HG02623 (cell line): ENCODE measurements around the gene PPM1L.
"Not testable (repeated sequence)": the region's sequence is repeated elsewhere in the genome, so short reads cannot be mapped to it uniquely, and the experiment has no call there.

Source experiments
- ATAC-seq: cut with Tn5 transposase; IDR thresholded peaks from one replicate; pipeline ENCODE4 v1.9.1; 2021; ENCODE audit warnings: moderate library complexity; ENCODE audit not compliant: unreplicated experiment

The PPM1L gene

GRCh38 chr3:160755776-160756304 is at the start of gene PPM1L:
TSS of gene PPM1L (plus strand) at chr3:160756231.
- peak; percentile 38 for ATAC-seq

- peak; percentile 74 for ATAC-seq
These were observed 48.7 kb upstream of the PPM1L start for GRCh38 chr3:160707187-160707794.

- ATAC-seq: no peak
These were observed 46.4 kb upstream of the PPM1L start for GRCh38 chr3:160709477-160710182.

- not testable (repeated sequence) for ATAC-seq
These were observed 42.9 kb upstream of the PPM1L start for GRCh38 chr3:160713144-160713543.

- no peak for ATAC-seq
These were observed 36.3 kb upstream of the PPM1L start for GRCh38 chr3:160719710-160720109.

- ATAC-seq: peak; percentile 72
These were observed 35.8 kb upstream of the PPM1L start for GRCh38 chr3:160720123-160720746.

GRCh38 chr3:160722331-160722730 is 33.7 kb upstream of the PPM1L start:
- no peak for ATAC-seq

- no peak for ATAC-seq
These were observed 30.7 kb upstream of the PPM1L start for GRCh38 chr3:160725338-160725737.

GRCh38 chr3:160735826-160736225 is 20.2 kb upstream of the PPM1L start:
- no peak for ATAC-seq

- no peak for ATAC-seq
These were observed 18.0 kb upstream of the PPM1L start for GRCh38 chr3:160738048-160738447.

- no peak for ATAC-seq
These were observed 17.0 kb upstream of the PPM1L start for GRCh38 chr3:160739079-160739478.

- no peak for ATAC-seq
These were observed 9.1 kb upstream of the PPM1L start for GRCh38 chr3:160746976-160747375.

- no peak for ATAC-seq
These were observed 8.6 kb upstream of the PPM1L start for GRCh38 chr3:160747422-160747821.

GRCh38 chr3:160748231-160748630 is 7.8 kb upstream of the PPM1L start:
- no peak for ATAC-seq

- ATAC-seq: no peak
These were observed 7.2 kb upstream of the PPM1L start for GRCh38 chr3:160748787-160749186.

GRCh38 chr3:160753953-160754352 is 2.1 kb upstream of the PPM1L start:
- ATAC-seq: no peak

- ATAC-seq: no peak
These were observed 1.6 kb upstream of the PPM1L start for GRCh38 chr3:160754371-160754854.

- ATAC-seq: peak; percentile 91
These were observed 930 bp upstream of the PPM1L start for GRCh38 chr3:160754855-160755747.

GRCh38 chr3:160757233-160758106 is 1.4 kb downstream of the PPM1L start:
- ATAC-seq: no peak
